B cell (primary cell): ENCODE measurements around the gene PCSK6. TPM values are rescaled to one million over a fixed set of nuclear protein-coding genes. Genes with fewer than 3 reads are reported as not detected.

ENCODE experiments used
- ATAC-seq: fragments of 200-7000 bp; cut with Tn5 transposase; one replicate; pipeline ENCODE4 v1.10.0; 2021; ENCODE audit warnings: low read depth, mild to moderate bottlenecking, moderate number of reproducible peaks, moderate library complexity
- CTCF ChIA-PET: fragments of 350-600 bp; sonication (Branson Sonifier 250); formaldehyde crosslinking; loops from one replicate; lab custom pipeline; 2021; ENCODE audit warnings: antibody characterized with exemption, inconsistent platforms; lab: Charles Lee
- POLR2A ChIA-PET: fragments of 350-600 bp; sonication (Branson Sonifier 250); formaldehyde crosslinking; loops from one replicate; lab custom pipeline; 2021; ENCODE audit warnings: antibody characterized with exemption; lab: Charles Lee
- DNase-seq: peaks from one replicate; pipeline ENCODE4 v3.0.0; 2013
- H2AFZ ChIP-seq: 2 replicates; pipeline ENCODE4 v1.6.1; 2012; ENCODE audit warnings: mild to moderate bottlenecking, low read depth, low read length; ENCODE audit not compliant: insufficient read depth, poor library complexity, severe bottlenecking
- H3K27ac ChIP-seq, 2 donors: 1 replicate in 1 of 2; 2 replicates in 1 of 2; pipeline ENCODE4 v1.5.1; 2012 to 2013; ENCODE audit warnings: low read length in 2 of 2, mild to moderate bottlenecking in 2 of 2, moderate library complexity in 1 of 2
- H3K27me3 ChIP-seq, 4 experiments: fragments of 200-600 bp in 1 of 4; sonication (generic) in 1 of 4; replicated peaks in 1 of 4; 1 replicate in 2 of 4; 2 replicates in 2 of 4; pipeline versions ENCODE4 v1.6.1 to v1.7.0; 2013 to 2016; ENCODE audit warnings: low read length in 3 of 4, mild to moderate bottlenecking in 2 of 4, mixed read lengths in 1 of 4, moderate library complexity in 1 of 4; ENCODE audit not compliant: insufficient read depth in 4 of 4, control insufficient read depth in 3 of 4; ENCODE audit errors: control extremely low read depth in 1 of 4
- H3K36me3 ChIP-seq, 2 experiments: replicated peaks in 1 of 2; 1 replicate in 1 of 2; 2 replicates in 1 of 2; pipeline versions ENCODE4 v1.6.1 to v1.7.1; 2013; ENCODE audit warnings: low read length in 1 of 2; ENCODE audit not compliant: insufficient read depth in 2 of 2, control insufficient read depth in 1 of 2; ENCODE audit errors: control extremely low read depth in 1 of 2, extremely low read depth in 1 of 2
- H3K4me1 ChIP-seq, 2 donors: fragments of 200-600 bp in 1 of 2; sonication (generic) in 1 of 2; 1 replicate in 1 of 2; 2 replicates in 1 of 2; pipeline versions ENCODE4 v1.5.1 to v1.6.1; 2013 to 2017; ENCODE audit warnings: low read length in 2 of 2; ENCODE audit not compliant: control insufficient read depth in 2 of 2, insufficient read depth in 2 of 2
- H3K4me2 ChIP-seq: replicated peaks from 2 replicates; pipeline ENCODE3; 2012; ENCODE audit warnings: mild to moderate bottlenecking, low read depth, low read length; ENCODE audit not compliant: poor library complexity, severe bottlenecking
- H3K4me3 ChIP-seq, 5 experiments: fragments of 200-600 bp in 1 of 5; sonication (generic) in 1 of 5; 1 replicate in 3 of 5; 2 replicates in 2 of 5; pipeline versions ENCODE4 v1.5.1 to v1.7.0; 2011 to 2016; ENCODE audit warnings: low read length in 4 of 5, mild to moderate bottlenecking in 4 of 5, low read depth in 2 of 5, control low read depth in 1 of 5, moderate library complexity in 1 of 5; ENCODE audit not compliant: insufficient read depth in 1 of 5; ENCODE audit errors: control extremely low read depth in 1 of 5, extremely low read depth in 1 of 5
- H3K79me2 ChIP-seq: fragments of 200-600 bp; sonication (generic); one replicate; pipeline ENCODE4 v1.6.0; 2016; ENCODE audit warnings: low read length; ENCODE audit not compliant: control insufficient read depth, insufficient read depth
- H3K9ac ChIP-seq: fragments of 200-600 bp; sonication (generic); 2 replicates; pipeline ENCODE4 v1.6.1; 2017; ENCODE audit warnings: mild to moderate bottlenecking, low read length, moderate library complexity
- H3K9me3 ChIP-seq, 3 donors: one replicate each; pipeline versions ENCODE4 v1.6.1 to v1.7.1; 2013; ENCODE audit warnings: low read length in 2 of 3; ENCODE audit not compliant: control insufficient read depth in 2 of 3, insufficient read depth in 1 of 3; ENCODE audit errors: control extremely low read depth in 1 of 3
- H4K20me1 ChIP-seq: 2 replicates; pipeline ENCODE4 v1.6.0; 2012; ENCODE audit warnings: mild to moderate bottlenecking, low read length; ENCODE audit not compliant: insufficient read depth, control insufficient read depth, poor library complexity, severe bottlenecking
- H3K27ac Mint-ChIP-seq: one replicate; pipeline ENCODE4 v1.8.0; 2021; ENCODE audit warnings: mixed read lengths
- H3K27me3 Mint-ChIP-seq: one replicate; pipeline ENCODE4 v1.8.0; 2021; ENCODE audit warnings: mixed read lengths
- H3K4me1 Mint-ChIP-seq: one replicate; pipeline ENCODE4 v1.8.0; 2021; ENCODE audit warnings: mixed read lengths
- H3K4me3 Mint-ChIP-seq: one replicate; pipeline ENCODE4 v1.8.0; 2021; ENCODE audit warnings: mixed read lengths
- H3K9me3 Mint-ChIP-seq: one replicate; pipeline ENCODE4 v1.8.0; 2022; ENCODE audit warnings: mixed read lengths; ENCODE audit not compliant: insufficient read depth
- CTCF ChIP-seq: fragments of 200-600 bp; IDR thresholded peaks from one replicate; pipeline ENCODE4 v1.8.0; 2022; ENCODE audit warnings: antibody characterized with exemption, mild to moderate bottlenecking
- EZH2 ChIP-seq: IDR thresholded peaks from 2 replicates; pipeline ENCODE4 v1.6.1; 2012; ENCODE audit warnings: borderline replicate concordance, low read depth, mild to moderate bottlenecking, moderate library complexity, low read length; ENCODE audit not compliant: insufficient read depth, poor library complexity, severe bottlenecking
- WGBS: methylation state at CpG from one replicate; pipeline ENCODE4 v1.1.5; 2013; ENCODE audit warnings: missing lambda C conversion rate; ENCODE audit not compliant: insufficient coverage; 5-methylcytosine and 5-hydroxymethylcytosine counted together
- intact Hi-C: fragments of 100-400 bp; cut with micrococcal nuclease; formaldehyde crosslinking; loops from one replicate; pipeline ENCODE4 v1.10.0; 2022
- polyA plus RNA-seq: library from polyadenylated mRNA; depleted of rRNA; stranded (reverse); fragments of >200 nt; gene quantifications from 2 replicates; pipeline ENCODE4 v1.2.3, GENCODE V29; 2012
- total RNA-seq, 2 donors: library from RNA; stranded (reverse); fragments of 120-200 nt in 1 of 2; gene quantifications; 1 replicate in 1 of 2; 2 replicates in 1 of 2; pipeline versions ENCODE4 v1.2.3 to v1.2.4, GENCODE V29; 2013 to 2022

The PCSK6 gene
- total and polyA plus RNA-seq, 2 donors (not counting 1 experiment from before 2014, with no cell fraction given): 0.66 to 1.6 TPM

GRCh38 chr15:101355678-101356464, 133.6 kb downstream of the PCSK6 start:
- H3K9ac ChIP-seq: no peak overlapping the region
- H3K27me3 ChIP-seq: no peaks in the 10 kb centered on the region
- no peak for DNase-seq
- H3K36me3 ChIP-seq: no peaks in the 10 kb centered on the region
- no peak for TF ChIP-seq EZH2
- TF ChIP-seq CTCF: no peak
- no peaks in the 10 kb centered on the region for H4K20me1 ChIP-seq
- Mint-ChIP-seq H3K27ac (no peak overlapping the region), H3K4me1 (no peaks in the 10 kb centered on the region), H3K9me3 (no peaks in the 10 kb centered on the region), H3K27me3 (peaks cover 14% of the 10 kb centered on the region), H3K4me3 (no peak overlapping the region)
- ChIA-PET POLR2A (no interaction called here), CTCF (no interaction called here)
- no peaks in the 10 kb centered on the region for H3K4me1 ChIP-seq
- H3K9me3 ChIP-seq: no peaks in the 10 kb centered on the region
- no peaks in the 10 kb centered on the region for H3K79me2 ChIP-seq
- H3K27ac ChIP-seq: no peak overlapping the region
- no peak overlapping the region for H3K4me2 ChIP-seq
- no peak for ATAC-seq
- H2AFZ ChIP-seq: no peak overlapping the region
- intact Hi-C loops: no loop called here
- H3K4me3 ChIP-seq: no peak overlapping the region
- WGBS: 89% methylated on average over 21 of the region's 23 CpGs

- no peak for ATAC-seq
- Histone ChIP-seq H3K27me3 (no peaks in the 10 kb centered on the region), H3K9ac (no peak overlapping the region), H3K4me3 (no peak overlapping the region), H3K36me3 (no peaks in the 10 kb centered on the region), H3K27ac (no peak overlapping the region), H3K4me2 (no peak overlapping the region), H3K4me1 (no peaks in the 10 kb centered on the region), H3K9me3 (peaks cover 0 to 3% (median 0%) of the 10 kb centered on the region in 3 donors), H3K79me2 (no peaks in the 10 kb centered on the region), H4K20me1 (no peaks in the 10 kb centered on the region), H2AFZ (no peak overlapping the region)
- POLR2A ChIA-PET: no interaction called here
- H3K4me3 Mint-ChIP-seq: no peak overlapping the region
- no peak for TF ChIP-seq CTCF
- TF ChIP-seq EZH2: no peak
- DNase-seq: no peak
- H3K27ac Mint-ChIP-seq: no peak overlapping the region
- H3K27me3 Mint-ChIP-seq: peaks cover 14% of the 10 kb centered on the region
- CTCF ChIA-PET: no interaction called here
- no peaks in the 10 kb centered on the region for H3K4me1 Mint-ChIP-seq
- 67% methylated on average over 1 of the region's 5 CpGs for WGBS
- intact Hi-C loops: no loop called here
- H3K9me3 Mint-ChIP-seq: no peaks in the 10 kb centered on the region
Observed at GRCh38 chr15:101354891-101355623, 134.4 kb downstream of the PCSK6 start.
